ENCODE measurements around the gene GID8. TPM values are rescaled to one million over a fixed set of nuclear protein-coding genes. Genes with fewer than 3 reads are reported as not detected.

The GID8 gene
- total and polyA plus RNA-seq, 4 donors, result 10.2 to 23.6 (median 14.6) TPM

GRCh38 chr20:62997417-62998035 is 59.6 kb downstream of the GID8 start:
- Histone ChIP-seq H3K27me3 (ENCODE audit: control insufficient read depth in 4 of 4, insufficient read depth in 4 of 4, low read length in 3 of 4) (peaks cover 0 to 18% (median 6%) of the 10 kb centered on the region in 4 donors), H3K4me1 (ENCODE audit: control insufficient read depth in 4 of 4, insufficient read depth in 4 of 4, low read length in 3 of 4) (no peaks in the 10 kb centered on the region), H3K9ac (ENCODE audit: low read depth in 1 of 2, low read length in 2 of 2) (no peak overlapping the region), H3K36me3 (ENCODE audit: control insufficient read depth in 4 of 4, insufficient read depth in 3 of 4, low read depth in 1 of 4, low read length in 3 of 4) (no peaks in the 10 kb centered on the region), H3K4me3 (ENCODE audit: low read depth in 1 of 3, low read length in 3 of 3) (no peak overlapping the region), H3K9me3 (ENCODE audit: control insufficient read depth in 4 of 4, low read length in 3 of 4) (no peaks in the 10 kb centered on the region), H3K27ac (ENCODE audit: low read depth in 1 of 2, low read length in 2 of 2) (no peak overlapping the region)
- WGBS, result 32% methylated on average over 20 of the region's 20 CpGs
- TF ChIP-seq YY1 (IDR thresholded peaks at IDR 0.05), result no peak
- no peak for TF ChIP-seq REST (IDR thresholded peaks at IDR 0.05)
- TF ChIP-seq FOXA1 (IDR thresholded peaks at IDR 0.05), result no peak
- TF ChIP-seq SP1 (IDR thresholded peaks at IDR 0.05), result no peak
- no peak for TF ChIP-seq TAF1 (conservative IDR thresholded peaks at IDR 0.05)
- no peak for TF ChIP-seq EGR1 (IDR thresholded peaks at IDR 0.05; ENCODE audit: low read depth in 2 of 2)
- TF ChIP-seq GABPA (IDR thresholded peaks at IDR 0.05 in 1 of 2, conservative IDR thresholded peaks at IDR 0.05 in 1 of 2), result no peak
- TF ChIP-seq FOXA2 (IDR thresholded peaks at IDR 0.05), result no peak
- TF ChIP-seq RXRA (IDR thresholded peaks at IDR 0.05), result no peak
- no peak for TF ChIP-seq JUND (IDR thresholded peaks at IDR 0.05)
- no peak for TF ChIP-seq HNF4A (conservative IDR thresholded peaks at IDR 0.05)
- TF ChIP-seq NR2F2 (IDR thresholded peaks at IDR 0.05), result no peak
- TF ChIP-seq MAX (IDR thresholded peaks at IDR 0.05), result no peak
- no peak for TF ChIP-seq RAD21 (IDR thresholded peaks at IDR 0.05)
- no peak for TF ChIP-seq ZBTB33 (IDR thresholded peaks at IDR 0.05)
- TF ChIP-seq CTCF (IDR thresholded peaks at IDR 0.05; ENCODE audit: low read depth, low read length, missing input control), result no peak
- no peak for TF ChIP-seq ATF3 (IDR thresholded peaks at IDR 0.05)
- DNase-seq (ENCODE audit: low spot score), result no peak

Other genes starting within 250 kb of the GID8 start
- under 1 TPM; 0.08 to 0.33 TPM for gene NTSR1, start 229.3 kb upstream of the GID8 start, total RNA-seq
- gene NTSR1, start 229.3 kb upstream of the GID8 start, polyA plus RNA-seq, result under 1 TPM in 1 of 2 donors, not detected in 1; 0.03 TPM
- 1 to 10 TPM; 4.5 to 6.6 TPM for gene MRGBP, start 141.7 kb upstream of the GID8 start, total RNA-seq
- gene MRGBP, start 141.7 kb upstream of the GID8 start, polyA plus RNA-seq, result 1 to 10 TPM; 5.2 to 6.8 TPM
- gene OGFR, start 133.3 kb upstream of the GID8 start, total RNA-seq, result 10 to 100 TPM; 22.8 to 59.4 TPM
- 10 to 100 TPM in 1 of 2 donors, 1 to 10 TPM in 1; 5.9 to 35.9 TPM for gene OGFR, start 133.3 kb upstream of the GID8 start, polyA plus RNA-seq
- under 1 TPM; 0.92 to 0.98 TPM for gene COL9A3, start 121.1 kb upstream of the GID8 start, total RNA-seq
- gene COL9A3, start 121.1 kb upstream of the GID8 start, polyA plus RNA-seq, result 1 to 10 TPM; 1.2 to 2.0 TPM
- 1 to 10 TPM; 2.0 to 3.8 TPM for gene TCFL5, start 76.3 kb upstream of the GID8 start, total RNA-seq
- 1 to 10 TPM in 1 of 2 donors, under 1 TPM in 1; 0.79 to 2.4 TPM for gene TCFL5, start 76.3 kb upstream of the GID8 start, polyA plus RNA-seq
- 10 to 100 TPM; 24.0 to 43.1 TPM for gene DIDO1, start 11.6 kb upstream of the GID8 start, total RNA-seq
- gene DIDO1, start 11.6 kb upstream of the GID8 start, polyA plus RNA-seq, result 10 to 100 TPM; 10.1 to 10.8 TPM
- gene SLC17A9, start 14.6 kb downstream of the GID8 start, total RNA-seq, result 10 to 100 TPM; 16.0 to 73.1 TPM
- gene SLC17A9, start 14.6 kb downstream of the GID8 start, polyA plus RNA-seq, result 100 to 1,000 TPM in 1 of 2 donors, 10 to 100 TPM in 1; 56.0 to 138 TPM
- gene BHLHE23, start 68.8 kb downstream of the GID8 start, total RNA-seq, result not detected
- not detected for gene BHLHE23, start 68.8 kb downstream of the GID8 start, polyA plus RNA-seq

Data from liver (tissue), 9 donors.